ENCODE data around the gene NAV2. TPM values are rescaled to one million over a fixed set of nuclear protein-coding genes. Genes with fewer than 3 reads are reported as not detected.
"Not testable (repeated sequence)": the region's sequence is repeated elsewhere in the genome, so short reads cannot be mapped to it uniquely, and the experiment has no call there.

The NAV2 gene
- total and polyA plus RNA-seq, 2 experiments from 2014 or later: 26.0 to 45.0 TPM

DNA sequence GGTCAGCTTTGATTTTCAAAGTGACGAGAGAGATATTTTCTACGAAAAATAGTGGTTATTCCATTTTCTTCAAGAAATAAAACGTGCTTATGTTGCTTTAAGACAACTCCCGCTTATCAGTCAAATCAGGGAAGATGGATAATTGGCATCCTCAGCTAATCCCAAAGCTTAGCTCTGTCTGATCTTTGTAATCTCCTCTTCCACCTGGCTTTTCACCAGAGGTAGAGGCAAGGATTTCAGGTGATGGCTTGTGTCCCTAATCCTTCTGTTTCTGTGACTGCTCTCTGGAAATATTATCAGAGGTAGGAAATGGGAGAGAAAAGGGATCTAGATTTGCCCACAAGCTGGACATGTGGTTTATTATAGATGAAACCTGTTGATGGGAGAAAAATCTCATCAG is 368.7 kb downstream of the NAV2 start (continued):
- TF ChIP-seq, protein P1, sequence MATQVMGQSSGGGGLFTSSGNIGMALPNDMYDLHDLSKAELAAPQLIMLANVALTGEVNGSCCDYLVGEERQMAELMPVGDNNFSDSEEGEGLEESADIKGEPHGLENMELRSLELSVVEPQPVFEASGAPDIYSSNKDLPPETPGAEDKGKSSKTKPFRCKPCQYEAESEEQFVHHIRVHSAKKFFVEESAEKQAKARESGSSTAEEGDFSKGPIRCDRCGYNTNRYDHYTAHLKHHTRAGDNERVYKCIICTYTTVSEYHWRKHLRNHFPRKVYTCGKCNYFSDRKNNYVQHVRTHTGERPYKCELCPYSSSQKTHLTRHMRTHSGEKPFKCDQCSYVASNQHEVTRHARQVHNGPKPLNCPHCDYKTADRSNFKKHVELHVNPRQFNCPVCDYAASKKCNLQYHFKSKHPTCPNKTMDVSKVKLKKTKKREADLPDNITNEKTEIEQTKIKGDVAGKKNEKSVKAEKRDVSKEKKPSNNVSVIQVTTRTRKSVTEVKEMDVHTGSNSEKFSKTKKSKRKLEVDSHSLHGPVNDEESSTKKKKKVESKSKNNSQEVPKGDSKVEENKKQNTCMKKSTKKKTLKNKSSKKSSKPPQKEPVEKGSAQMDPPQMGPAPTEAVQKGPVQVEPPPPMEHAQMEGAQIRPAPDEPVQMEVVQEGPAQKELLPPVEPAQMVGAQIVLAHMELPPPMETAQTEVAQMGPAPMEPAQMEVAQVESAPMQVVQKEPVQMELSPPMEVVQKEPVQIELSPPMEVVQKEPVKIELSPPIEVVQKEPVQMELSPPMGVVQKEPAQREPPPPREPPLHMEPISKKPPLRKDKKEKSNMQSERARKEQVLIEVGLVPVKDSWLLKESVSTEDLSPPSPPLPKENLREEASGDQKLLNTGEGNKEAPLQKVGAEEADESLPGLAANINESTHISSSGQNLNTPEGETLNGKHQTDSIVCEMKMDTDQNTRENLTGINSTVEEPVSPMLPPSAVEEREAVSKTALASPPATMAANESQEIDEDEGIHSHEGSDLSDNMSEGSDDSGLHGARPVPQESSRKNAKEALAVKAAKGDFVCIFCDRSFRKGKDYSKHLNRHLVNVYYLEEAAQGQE (IDR thresholded peaks at IDR 0.05; ENCODE audit: unreplicated experiment): no peak
- TF ChIP-seq POLR2AphosphoS5 (IDR thresholded peaks at IDR 0.05; ENCODE audit: low read depth) (no peak), CREB1 (CRISPR knock-in tag; IDR thresholded peaks at IDR 0.05; ENCODE audit: low read depth) (no peak), CTCF (conservative IDR thresholded peaks at IDR 0.05; ENCODE audit: low read depth in 2 of 2) (no peak), STAT1 (IDR thresholded peaks at IDR 0.05; ENCODE audit: unreplicated experiment) (no peak), JUNB (IDR thresholded peaks at IDR 0.05; ENCODE audit: unreplicated experiment) (no peak), ZNF114 (CRISPR knock-in tag; IDR thresholded peaks at IDR 0.05) (no peak), NANOG (IDR thresholded peaks at IDR 0.05; ENCODE audit: borderline replicate concordance) (no peak), EZH2phosphoT487 (IDR thresholded peaks at IDR 0.05; ENCODE audit: unreplicated experiment) (no peak)
- TF ChIP-seq, protein P2, sequence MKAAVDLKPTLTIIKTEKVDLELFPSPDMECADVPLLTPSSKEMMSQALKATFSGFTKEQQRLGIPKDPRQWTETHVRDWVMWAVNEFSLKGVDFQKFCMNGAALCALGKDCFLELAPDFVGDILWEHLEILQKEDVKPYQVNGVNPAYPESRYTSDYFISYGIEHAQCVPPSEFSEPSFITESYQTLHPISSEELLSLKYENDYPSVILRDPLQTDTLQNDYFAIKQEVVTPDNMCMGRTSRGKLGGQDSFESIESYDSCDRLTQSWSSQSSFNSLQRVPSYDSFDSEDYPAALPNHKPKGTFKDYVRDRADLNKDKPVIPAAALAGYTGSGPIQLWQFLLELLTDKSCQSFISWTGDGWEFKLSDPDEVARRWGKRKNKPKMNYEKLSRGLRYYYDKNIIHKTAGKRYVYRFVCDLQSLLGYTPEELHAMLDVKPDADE (IDR thresholded peaks at IDR 0.05): no peak

- not testable (repeated sequence) for DNase-seq (ENCODE audit: low spot score); H3K4me3 Mint-ChIP-seq; H3F3A ChIP-seq (replicated peaks; ENCODE audit: low read depth); H3K4me3 ChIP-seq; H3K27ac ChIP-seq (ENCODE audit: low read depth); H3K9me3 Mint-ChIP-seq; H3K27me3 ChIP-seq (ENCODE audit: insufficient read depth); H3K27me3 Mint-ChIP-seq (ENCODE audit: insufficient read depth, low read depth, poor library complexity); H3K4me1 Mint-ChIP-seq; H3K4me1 ChIP-seq (ENCODE audit: insufficient read depth); ATAC-seq; H4K20me1 ChIP-seq (replicated peaks; ENCODE audit: insufficient read depth); H3K79me2 ChIP-seq (replicated peaks; ENCODE audit: insufficient read depth); H3K9me2 ChIP-seq (ENCODE audit: insufficient read depth); H3K27ac Mint-ChIP-seq; H2AFZ ChIP-seq; H3K4me2 ChIP-seq
- H3K36me3 Mint-ChIP-seq (ENCODE audit: low read depth): peaks cover 93% of the 10 kb centered on the region
- H3K36me3 ChIP-seq (ENCODE audit: insufficient read depth): peaks cover 13% of the 10 kb centered on the region
Measured at GRCh38 chr11:20083877-20084276, 371.2 kb downstream of the NAV2 start.

Measured in GM23338 (cell line).